Skin epidermis (tissue), 12 donors: ENCODE data around the gene SPINT3.

Experiments used
- H3K27ac ChIP-seq, 21 experiments: fragments of 200-600 bp; sonication (generic) in 11 of 21; one replicate each; pipeline ENCODE4 v1.5.0; 2020; ENCODE audit warnings: mild to moderate bottlenecking in 3 of 21, inconsistent platforms in 2 of 21, moderate library complexity in 2 of 21
- H3K4me3 ChIP-seq, 7 experiments: fragments of 200-600 bp; sonication (generic) in 2 of 7; one replicate each; pipeline ENCODE4 v1.5.0; 2020; ENCODE audit warnings: inconsistent platforms in 2 of 7, mild to moderate bottlenecking in 2 of 7, moderate library complexity in 1 of 7

Gene SPINT3, protein sequence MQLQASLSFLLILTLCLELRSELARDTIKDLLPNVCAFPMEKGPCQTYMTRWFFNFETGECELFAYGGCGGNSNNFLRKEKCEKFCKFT

DNA sequence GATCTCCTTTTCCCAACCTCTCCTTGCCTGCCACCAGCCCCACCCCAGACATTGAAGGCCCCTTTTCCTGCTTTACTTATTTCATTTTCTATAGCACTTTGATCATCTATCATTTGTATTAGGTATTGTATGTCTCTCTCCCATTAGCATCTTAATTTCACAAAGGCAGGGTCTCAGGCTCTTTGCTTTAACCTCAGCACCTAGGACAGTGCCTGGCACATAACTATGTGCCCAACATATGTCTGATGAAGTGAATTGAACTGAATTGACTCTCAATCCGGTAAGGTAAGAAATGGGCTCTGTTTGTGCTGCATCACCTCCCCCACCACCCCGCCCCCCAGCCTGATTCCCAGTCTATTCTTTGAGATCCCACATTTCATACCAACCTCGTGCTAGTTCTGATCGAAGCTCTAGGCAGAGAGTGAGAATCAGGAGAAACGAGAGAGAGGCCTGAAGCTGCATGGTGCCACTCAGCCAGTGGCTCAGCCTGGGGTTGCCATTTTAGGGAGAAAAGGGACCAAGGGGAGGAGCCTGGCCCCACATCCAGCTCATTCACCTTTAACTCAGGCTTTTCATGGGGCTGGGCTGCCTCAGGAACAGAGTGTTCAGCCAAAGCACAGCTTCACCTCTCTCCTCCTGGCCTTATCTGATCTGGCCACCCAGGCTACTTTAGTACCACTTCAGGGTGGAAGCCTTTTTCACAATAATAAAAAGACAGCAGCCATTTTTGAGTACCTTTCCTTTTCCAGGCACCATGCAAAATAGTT lies at the start of gene SPINT3:
Gene SPINT3, minus strand, starts transcription at position 476 of the 767 bp plus-strand sequence. Its CDS starts 14 bp downstream, at position 462.
- no peak within 1 kb of the TSS for H3K4me3 ChIP-seq
- no peak within 1 kb of the TSS for H3K27ac ChIP-seq

GRCh38 chr20:45564760-45565276 lies 49.4 kb upstream of the SPINT3 start:
- Histone ChIP-seq H3K4me3 (no peak overlapping the region), H3K27ac (no peak overlapping the region)

DNA sequence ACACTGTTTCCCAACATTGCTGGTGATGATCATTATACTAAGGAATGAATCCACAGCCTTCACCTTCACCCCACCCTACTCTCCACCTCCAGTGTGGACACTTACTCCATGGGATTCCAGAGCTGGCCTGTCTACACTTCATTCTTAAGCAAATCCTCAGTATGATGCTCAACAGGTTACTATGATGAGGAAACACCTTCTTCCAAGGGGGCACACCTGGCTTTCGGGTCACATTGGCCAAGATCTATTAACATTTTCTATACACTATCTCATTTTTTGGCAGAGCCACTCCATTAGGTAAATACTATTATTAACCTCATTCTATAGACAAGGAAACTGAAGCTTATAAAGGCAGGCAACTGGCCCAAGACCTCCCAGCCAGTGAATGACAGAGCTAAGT lies 39.8 kb upstream of the SPINT3 start:
- no peak overlapping the region for H3K4me3 ChIP-seq
- no peak overlapping the region for H3K27ac ChIP-seq

- no peak overlapping the region for H3K4me3 ChIP-seq
Observed at GRCh38 chr20:45552456-45552855, 37.0 kb upstream of the SPINT3 start.

GRCh38 chr20:45550765-45551164 lies 35.3 kb upstream of the SPINT3 start:
- H3K4me3 ChIP-seq, result no peak overlapping the region
- H3K27ac ChIP-seq, result no peak overlapping the region

More at GRCh38 chr20:45552456-45552855, 37.0 kb upstream of the SPINT3 start:
- H3K27ac ChIP-seq, result no peak overlapping the region

DNA sequence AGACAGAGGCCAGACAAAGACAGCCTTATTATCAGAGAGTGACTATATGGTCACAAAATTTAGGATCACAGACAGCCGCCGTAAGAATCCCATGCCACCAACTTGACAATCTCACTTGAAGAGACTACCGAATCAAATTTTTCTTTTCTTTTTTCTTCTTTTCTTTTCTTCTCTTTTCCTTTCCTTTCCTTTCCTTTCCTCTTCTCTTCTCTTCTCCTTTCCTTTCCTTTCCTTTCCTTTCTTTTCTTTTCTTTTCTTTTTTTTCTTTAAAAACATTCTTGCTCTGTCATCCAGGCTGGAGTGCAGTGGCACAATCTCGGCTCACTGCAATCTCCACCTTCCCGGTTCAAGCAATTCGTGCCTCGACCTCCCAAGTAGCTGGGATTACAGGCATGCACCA lies 33.0 kb upstream of the SPINT3 start:
- no peak overlapping the region for H3K4me3 ChIP-seq
- H3K27ac ChIP-seq, result no peak overlapping the region

DNA sequence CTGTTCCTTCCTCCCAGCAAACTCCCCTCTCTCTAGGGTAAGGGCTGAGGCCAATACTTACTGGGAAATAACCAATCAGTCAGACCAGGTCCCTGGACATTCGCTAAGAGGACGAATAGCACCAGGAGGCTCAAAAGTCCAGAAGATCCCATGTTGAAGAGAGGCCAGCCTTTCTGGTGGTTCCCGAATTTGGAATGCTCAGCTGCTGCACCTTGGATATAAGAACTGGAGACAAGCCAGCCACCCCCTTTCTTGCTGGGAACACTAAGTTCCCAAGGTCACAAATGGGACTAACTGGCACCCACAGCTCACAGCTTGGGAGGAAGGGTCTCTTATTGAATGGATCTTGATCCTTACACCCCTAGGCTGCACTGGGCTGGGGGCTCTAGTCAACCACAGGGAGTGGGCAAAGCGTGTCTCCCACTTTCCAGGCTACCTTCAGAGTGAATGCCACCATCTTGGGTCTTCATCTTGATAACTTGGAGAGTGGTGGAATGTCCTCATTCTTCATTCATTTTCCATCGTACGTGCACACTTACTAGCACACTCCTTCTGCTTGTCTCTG lies 31.9 kb upstream of the SPINT3 start, which contains the start of gene EPPIN:
Gene EPPIN, minus strand, starts transcription at position 196 of the 565 bp plus-strand sequence. Its CDS starts 44 bp downstream, at position 152.
- Histone ChIP-seq H3K4me3 (no peak within 1 kb of the TSS), H3K27ac (no peak within 1 kb of the TSS)

DNA sequence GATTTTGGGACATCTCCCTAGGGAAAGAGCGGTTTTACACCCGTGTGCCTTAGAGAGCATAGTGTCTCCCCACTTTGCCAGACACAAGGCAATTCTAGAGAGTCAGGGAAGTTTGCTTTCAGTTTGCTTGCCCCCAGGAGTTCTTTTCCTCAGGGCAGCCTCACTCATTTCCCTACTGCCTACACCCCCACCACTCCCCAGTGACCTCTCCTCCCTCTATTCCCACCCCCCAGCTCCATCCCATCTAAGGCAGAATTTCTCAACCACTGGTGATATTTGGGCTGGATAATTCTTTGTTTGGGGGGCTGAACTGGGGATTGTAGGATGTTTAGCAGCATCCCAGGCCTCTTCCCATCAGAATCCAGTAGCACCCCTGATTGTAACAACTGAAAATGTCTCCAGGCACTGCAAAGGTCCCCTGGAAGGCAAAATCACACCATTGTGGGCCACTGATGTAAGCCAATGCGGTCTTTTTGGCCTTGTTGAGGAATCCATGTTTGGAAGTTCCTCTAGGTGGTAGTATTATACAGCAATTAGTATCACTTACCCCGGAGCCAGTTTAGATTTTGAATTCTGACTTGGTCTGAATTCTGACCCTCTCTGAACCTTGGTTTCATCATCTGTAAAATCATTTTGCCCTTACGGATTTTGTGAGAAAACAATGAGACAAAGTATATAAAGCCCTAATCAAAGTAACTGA lies 30.5 kb upstream of the SPINT3 start:
- Histone ChIP-seq H3K4me3 (no peak overlapping the region), H3K27ac (no peak overlapping the region)

GRCh38 chr20:45545351-45545750 lies 29.9 kb upstream of the SPINT3 start:
- no peak overlapping the region for H3K4me3 ChIP-seq
- H3K27ac ChIP-seq, result no peak overlapping the region

GRCh38 chr20:45539382-45539781 lies 24.0 kb upstream of the SPINT3 start, which contains the start of gene WFDC6:
TSS of gene WFDC6 (minus strand) at chr20:45539482. CDS start at chr20:45539407, 75 bp downstream.
- H3K4me3 ChIP-seq, result no peak within 1 kb of the TSS
- H3K27ac ChIP-seq, result no peak within 1 kb of the TSS

DNA sequence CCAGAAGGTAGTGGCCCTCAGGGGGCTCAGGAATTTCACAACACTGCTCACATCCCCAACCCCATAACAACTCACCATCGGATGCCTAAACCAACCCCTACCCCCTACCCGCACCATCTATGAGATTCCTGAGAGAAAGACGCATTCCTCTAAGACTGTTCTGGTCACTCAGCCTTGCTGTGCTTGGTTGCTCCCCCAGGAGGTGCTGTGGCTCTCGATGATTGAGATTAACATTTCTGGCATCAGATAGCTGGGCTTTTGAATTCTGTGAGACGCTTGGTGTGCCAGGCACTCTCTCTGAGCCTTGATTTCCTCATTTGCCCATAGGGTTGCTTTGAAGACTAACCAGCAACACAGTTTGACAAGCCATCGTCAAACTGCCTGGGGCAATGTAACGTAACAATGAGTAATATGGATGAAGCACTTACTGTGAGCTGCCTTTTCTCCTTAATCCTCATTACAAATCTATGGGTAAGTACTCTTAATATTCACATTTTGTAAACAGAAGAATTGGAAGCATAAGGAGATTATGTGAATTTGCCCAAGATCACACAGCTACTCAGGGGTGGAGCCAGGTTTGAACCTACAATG lies 22.9 kb upstream of the SPINT3 start:
- no peak overlapping the region for H3K4me3 ChIP-seq

GRCh38 chr20:45527294-45527693 lies 11.9 kb upstream of the SPINT3 start:
- no peak overlapping the region for H3K4me3 ChIP-seq
- H3K27ac ChIP-seq, result no peak overlapping the region

More for the DNA sequence above, 22.9 kb upstream of the SPINT3 start:
- no peak overlapping the region for H3K27ac ChIP-seq

DNA sequence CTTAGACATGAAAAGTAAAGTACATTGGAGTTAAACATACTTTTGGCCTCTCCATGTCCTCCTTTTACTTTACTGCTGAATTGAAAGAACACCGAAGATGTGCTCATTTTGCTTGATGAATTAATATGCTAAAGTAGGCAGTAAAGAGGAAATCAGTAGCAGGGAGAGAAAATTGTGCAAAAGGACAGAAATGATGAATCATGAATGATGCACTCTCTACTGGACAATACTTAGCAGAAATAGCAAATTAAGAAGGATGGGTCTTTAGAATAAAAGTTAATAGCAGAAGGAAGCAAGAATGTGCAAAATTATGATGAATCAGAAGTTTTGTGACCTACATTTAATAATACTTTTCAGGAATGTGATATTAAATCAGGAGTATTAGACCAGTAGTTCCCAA lies 8.4 kb upstream of the SPINT3 start:
- Histone ChIP-seq H3K4me3 (no peak overlapping the region), H3K27ac (no peak overlapping the region)

DNA sequence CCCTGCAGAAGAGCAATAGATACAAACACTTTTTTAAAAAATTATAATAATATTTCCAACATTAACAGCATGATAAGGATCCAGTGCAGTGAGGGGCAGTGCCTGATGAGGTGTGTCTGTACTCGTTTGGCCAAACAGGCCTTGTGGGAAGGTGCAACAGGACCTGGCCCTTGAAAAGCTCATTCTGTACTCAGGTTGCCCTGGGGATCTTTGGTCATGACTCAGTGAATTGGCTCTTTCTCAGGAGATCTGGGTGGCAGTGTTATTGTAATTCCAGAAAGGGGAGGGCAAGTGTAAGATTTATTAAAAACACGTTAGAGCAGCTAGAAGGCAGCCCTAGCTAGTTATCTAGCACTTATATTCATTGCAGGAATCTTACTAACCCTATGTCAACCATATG lies 2.9 kb upstream of the SPINT3 start:
- peak overlapping the region in 3 of 21 experiments; percentile 55 to 67 (median 57) for H3K27ac ChIP-seq
- no peak overlapping the region for H3K4me3 ChIP-seq

DNA sequence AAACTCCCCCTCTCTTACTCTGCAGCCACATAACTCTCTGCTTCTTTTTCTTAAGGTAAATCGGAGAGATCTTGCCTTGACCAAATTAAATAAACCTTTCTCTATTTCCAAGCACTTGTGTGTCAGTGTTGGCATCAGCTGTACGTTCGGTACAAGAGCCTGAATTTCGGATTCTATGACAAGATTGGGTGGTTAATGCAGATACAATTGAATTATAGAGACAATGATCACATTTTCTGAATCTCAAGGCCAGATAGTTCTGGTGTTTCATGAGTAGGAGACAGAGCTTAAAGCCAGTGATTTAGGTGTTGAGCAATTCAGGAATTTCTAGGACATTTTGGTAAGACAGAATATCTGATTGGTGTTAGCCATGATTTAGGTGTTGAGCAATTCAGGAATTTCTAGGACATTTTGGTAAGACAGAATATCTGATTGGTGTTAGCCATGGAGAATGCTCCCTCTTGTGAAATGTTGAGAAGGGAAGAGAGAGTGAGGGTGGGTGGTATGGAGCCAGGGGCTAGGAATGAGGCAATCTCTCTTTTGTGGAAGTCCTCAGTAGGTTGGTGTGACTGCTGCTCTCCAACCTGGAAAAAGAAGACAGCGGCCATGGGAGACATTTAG lies 5.1 kb downstream of the SPINT3 start:
- peak overlapping the region in 1 of 21 experiments; percentile 73 for H3K27ac ChIP-seq

DNA sequence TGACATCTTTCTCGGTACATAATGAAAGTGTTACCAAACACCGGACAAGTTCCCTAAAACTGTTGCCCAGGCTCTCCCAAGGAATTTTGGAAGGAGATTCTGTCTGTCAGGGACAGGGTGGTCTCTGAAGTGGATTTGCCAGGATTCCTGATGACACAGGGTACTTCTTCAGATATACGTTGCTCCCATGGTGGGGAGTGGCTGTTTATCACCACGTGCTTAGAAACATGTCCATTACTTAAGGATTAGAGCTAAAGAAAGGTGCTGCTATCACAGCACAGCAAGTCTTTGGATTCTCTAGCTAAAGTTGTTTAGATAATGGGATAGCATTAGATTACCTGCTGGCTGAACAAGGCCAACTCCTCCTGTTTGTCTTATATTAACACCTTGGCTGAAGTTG lies 6.3 kb downstream of the SPINT3 start:
- H3K4me3 ChIP-seq, result no peak overlapping the region
- peak overlapping the region in 1 of 21 experiments; percentile 37 for H3K27ac ChIP-seq

More for the DNA sequence above, 5.1 kb downstream of the SPINT3 start:
- H3K4me3 ChIP-seq, result no peak overlapping the region

DNA sequence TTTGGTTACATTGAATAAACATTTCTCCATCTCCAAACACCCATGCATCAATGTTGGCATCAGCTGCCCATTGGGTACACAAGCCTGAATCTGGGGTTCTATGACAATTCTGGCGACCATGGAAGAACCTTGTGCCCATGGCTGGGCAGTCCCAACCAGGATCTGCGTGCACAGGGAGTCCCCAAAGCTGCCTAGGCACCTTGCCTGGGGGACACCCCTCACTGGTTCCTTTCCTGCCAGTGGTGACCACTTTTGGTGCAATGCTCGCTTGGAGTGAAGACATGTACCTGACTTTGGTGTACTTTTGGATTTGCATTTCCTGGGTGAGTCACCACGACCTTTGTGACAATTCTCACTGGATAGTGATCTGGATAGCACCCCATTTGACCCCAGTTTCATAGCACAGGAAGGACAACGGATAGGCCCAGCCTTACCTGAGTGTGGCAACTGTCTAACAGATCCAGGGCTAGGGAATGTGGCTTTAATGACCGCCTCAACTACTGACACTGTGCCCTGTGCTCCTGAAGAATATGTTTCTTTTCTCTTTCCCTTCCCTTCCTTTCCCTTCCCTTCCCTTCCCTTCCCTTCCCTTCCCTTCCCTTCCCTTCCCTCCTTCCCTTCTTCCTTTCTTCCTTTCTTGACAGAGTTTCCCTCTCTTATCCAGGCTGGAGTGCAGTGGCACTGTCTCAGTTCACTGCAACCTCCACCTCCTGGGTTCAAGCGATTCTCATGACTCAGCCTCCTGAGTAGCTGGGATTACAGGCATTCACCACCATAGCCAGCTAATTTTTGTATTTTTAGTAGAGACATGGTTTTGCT lies 7.1 kb downstream of the SPINT3 start:
- no peak overlapping the region for H3K27ac ChIP-seq
- no peak overlapping the region for H3K4me3 ChIP-seq

DNA sequence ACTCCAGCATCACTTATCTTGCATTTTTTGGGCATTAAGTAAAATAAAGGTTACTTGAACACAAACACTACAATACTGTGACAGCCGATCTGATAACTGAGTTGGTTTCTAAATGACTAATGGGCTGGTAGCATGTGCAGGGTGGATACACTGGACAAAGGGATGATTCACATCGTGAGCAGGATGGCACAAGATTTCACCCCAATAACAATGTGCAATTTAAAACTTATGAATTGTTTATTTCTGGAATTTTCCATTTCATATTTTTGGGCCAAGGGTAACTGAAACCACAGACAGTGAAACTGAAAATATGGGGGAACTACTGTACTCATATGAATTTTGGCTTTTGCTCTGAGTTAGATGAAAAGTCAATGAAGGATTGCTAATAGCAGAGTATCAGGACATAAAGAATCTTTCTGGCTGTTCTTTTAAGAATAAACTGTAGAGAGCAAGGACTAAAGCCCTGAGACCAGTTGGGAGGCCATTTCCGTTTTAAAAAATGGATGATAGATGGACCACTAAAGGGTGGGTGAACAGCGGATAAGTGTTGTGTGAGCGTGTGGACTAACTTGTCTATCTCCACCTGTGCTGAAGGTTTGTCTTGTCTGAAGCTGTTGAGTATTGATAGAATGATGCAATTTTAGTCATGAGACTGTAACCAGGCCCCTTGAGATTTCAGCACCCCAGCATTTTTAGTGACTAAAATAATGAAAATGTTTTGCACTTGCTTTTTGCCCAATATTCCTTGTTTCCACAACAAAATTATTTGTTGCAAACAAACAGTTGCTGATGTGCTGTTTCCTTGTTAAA lies 8.2 kb downstream of the SPINT3 start:
- Histone ChIP-seq H3K4me3 (no peak overlapping the region), H3K27ac (no peak overlapping the region)
